ENCODE results near the gene LNX1.

GRCh38 chr4:53424280-53424679, 167.0 kb downstream of the LNX1 start:
- TF ChIP-seq ZNF354B (CRISPR knock-in tag; IDR thresholded peaks at IDR 0.05) (no peak), NFIC (IDR thresholded peaks at IDR 0.05) (no peak), TBL1XR1 (IDR thresholded peaks at IDR 0.05; ENCODE audit: low read length in 2 of 2) (no peak), SP1 (CRISPR knock-in tag; IDR thresholded peaks at IDR 0.05) (no peak), MTA3 (IDR thresholded peaks at IDR 0.05; ENCODE audit: borderline replicate concordance) (no peak)
